ENCODE measurements around the gene ATP2B2. TPM values are rescaled to one million over a fixed set of nuclear protein-coding genes. Genes with fewer than 3 reads are reported as not detected.

ATP2B2 gene
- total RNA-seq, 2 donors from 2014 or later = 0.07 to 0.11 TPM

- Histone ChIP-seq H3K27ac (no peak overlapping the region), H3K4me1 (no peaks in the 10 kb centered on the region), H3K36me3 (no peaks in the 10 kb centered on the region), H3K4me3 (no peak overlapping the region), H3K27me3 (no peaks in the 10 kb centered on the region), H3K9me3 (no peaks in the 10 kb centered on the region), H3K9ac (ENCODE audit: low read depth in 2 of 2, low read length in 2 of 2) (no peak overlapping the region)
- DNase-seq = no peak
- intact Hi-C loops (cut with DNase I) = no loop called here
- no peak for TF ChIP-seq CTCF (IDR thresholded peaks at IDR 0.05)
These were observed 216.3 kb downstream of the ATP2B2 start for GRCh38 chr3:10289077-10289476.

GRCh38 chr3:10288575-10288960 lies 216.8 kb downstream of the ATP2B2 start:
- intact Hi-C loops (cut with DNase I) = no loop called here
- H3K9ac ChIP-seq (ENCODE audit: low read depth in 2 of 2, low read length in 2 of 2) = no peak overlapping the region

GRCh38 chr3:10287936-10288574 lies 217.3 kb downstream of the ATP2B2 start:
- no peaks in the 10 kb centered on the region for H3K4me1 ChIP-seq
- no peak overlapping the region for H3K27ac ChIP-seq
- H3K9ac ChIP-seq (ENCODE audit: low read depth in 2 of 2, low read length in 2 of 2) = no peak overlapping the region
- DNase-seq = no peak
- no peak for TF ChIP-seq CTCF (IDR thresholded peaks at IDR 0.05)
- no peak overlapping the region for H3K4me3 ChIP-seq
- intact Hi-C loops (cut with DNase I) = no loop called here
- H3K27me3 ChIP-seq = no peaks in the 10 kb centered on the region
- no peaks in the 10 kb centered on the region for H3K9me3 ChIP-seq
- H3K36me3 ChIP-seq = no peaks in the 10 kb centered on the region

More at GRCh38 chr3:10288575-10288960, 216.8 kb downstream of the ATP2B2 start:
- Histone ChIP-seq H3K27me3 (no peaks in the 10 kb centered on the region), H3K36me3 (no peaks in the 10 kb centered on the region), H3K4me3 (no peak overlapping the region), H3K9me3 (no peaks in the 10 kb centered on the region), H3K27ac (no peak overlapping the region), H3K4me1 (no peaks in the 10 kb centered on the region)
- TF ChIP-seq CTCF (IDR thresholded peaks at IDR 0.05) = no peak
- no peak for DNase-seq

- no peak for DNase-seq
- Histone ChIP-seq H3K27me3 (no peaks in the 10 kb centered on the region), H3K36me3 (no peaks in the 10 kb centered on the region), H3K27ac (no peak overlapping the region), H3K4me1 (no peaks in the 10 kb centered on the region), H3K9me3 (no peaks in the 10 kb centered on the region), H3K4me3 (no peak overlapping the region), H3K9ac (ENCODE audit: low read depth in 2 of 2, low read length in 2 of 2) (no peak overlapping the region)
- intact Hi-C loops (cut with DNase I) = no loop called here
- TF ChIP-seq CTCF (IDR thresholded peaks at IDR 0.05) = no peak
These were observed 218.6 kb downstream of the ATP2B2 start for GRCh38 chr3:10286596-10287295.

- Histone ChIP-seq H3K9ac (ENCODE audit: low read depth in 2 of 2, low read length in 2 of 2) (no peak overlapping the region), H3K36me3 (no peaks in the 10 kb centered on the region), H3K4me3 (no peak overlapping the region), H3K27ac (no peak overlapping the region), H3K4me1 (no peaks in the 10 kb centered on the region), H3K27me3 (no peaks in the 10 kb centered on the region), H3K9me3 (no peaks in the 10 kb centered on the region)
- no peak for DNase-seq
- no peak for TF ChIP-seq CTCF (IDR thresholded peaks at IDR 0.05)
- intact Hi-C loops (cut with DNase I) = no loop called here
These were observed 219.3 kb downstream of the ATP2B2 start for GRCh38 chr3:10286133-10286524.
